Panc1 (cell line): ENCODE results near the gene TAF15. TPM values are rescaled to one million over a fixed set of nuclear protein-coding genes. Genes with fewer than 3 reads are reported as not detected.

Source experiments
- ATAC-seq: fragments of 200-7000 bp; cut with Tn5 transposase; 2 replicates; pipeline ENCODE4 v1.9.1; 2020; ENCODE audit warnings: mild to moderate bottlenecking, moderate library complexity
- BruUV-seq: library from RNA; stranded (reverse); fragments of 400-500 nt; replicated peaks from 2 replicates; lab custom pipeline; 2021; lab: Mats Ljungman, UMichigan
- CTCF ChIA-PET: fragments of 300-600 bp; sonication (Branson Sonifier 250); formaldehyde crosslinking; loops from one replicate; lab custom pipeline; 2022; ENCODE audit warnings: antibody characterized with exemption; lab: Charles Lee
- POLR2A ChIA-PET: fragments of 300-600 bp; sonication (Branson Sonifier 250); formaldehyde crosslinking; loops from one replicate; lab custom pipeline; 2022; ENCODE audit warnings: antibody characterized with exemption; lab: Charles Lee
- DNase-seq: peaks from one replicate; pipeline ENCODE4 v3.0.0-alpha.2; 2010; ENCODE audit warnings: low read depth, low spot score
- H3K27ac ChIP-seq: 2 replicates; pipeline ENCODE4 v1.5.1; 2011; ENCODE audit warnings: mild to moderate bottlenecking, low read length, inconsistent platforms
- H3K27me3 ChIP-seq: fragments of 200-500 bp; sonication (Bioruptor generic); 2 replicates; pipeline ENCODE4 v1.6.0; 2014; ENCODE audit warnings: low read length, inconsistent platforms; ENCODE audit not compliant: control insufficient read depth, insufficient read depth
- H3K36me3 ChIP-seq: fragments of 200-500 bp; sonication (Bioruptor generic); 2 replicates; pipeline ENCODE4 v1.5.1; 2014; ENCODE audit warnings: inconsistent platforms, mild to moderate bottlenecking, low read length, moderate library complexity; ENCODE audit not compliant: control insufficient read depth, insufficient read depth
- H3K4me1 ChIP-seq: 2 replicates; pipeline ENCODE4 v1.5.1; 2011; ENCODE audit warnings: inconsistent platforms, mild to moderate bottlenecking, low read length, moderate library complexity; ENCODE audit not compliant: control insufficient read depth, insufficient read depth
- H3K4me3 ChIP-seq, 2 experiments: 2 replicates each; pipeline ENCODE4 v1.5.1; 2011 to 2012; ENCODE audit warnings: low read depth in 2 of 2, low read length in 2 of 2, mild to moderate bottlenecking in 2 of 2, inconsistent platforms in 1 of 2, moderate library complexity in 1 of 2
- H3K9me3 ChIP-seq: fragments of 200-500 bp; sonication (Bioruptor generic); 2 replicates; pipeline ENCODE4 v1.5.1; 2014; ENCODE audit warnings: low read depth, mild to moderate bottlenecking, inconsistent platforms, low read length, moderate library complexity; ENCODE audit not compliant: control insufficient read depth, insufficient read depth
- CTCF ChIP-seq: fragments of 450-650 bp; IDR thresholded peaks from 2 replicates; pipeline ENCODE4 v1.5.1; 2017; ENCODE audit warnings: mild to moderate bottlenecking
- POLR2AphosphoS5 ChIP-seq: IDR thresholded peaks from 2 replicates; pipeline ENCODE4 v1.6.1; 2012; ENCODE audit warnings: mild to moderate bottlenecking, low read depth, low read length, moderate library complexity
- SIN3A ChIP-seq: IDR thresholded peaks from 2 replicates; pipeline ENCODE4 v1.6.1; 2012; ENCODE audit warnings: low read depth, mild to moderate bottlenecking, low read length, moderate library complexity, borderline replicate concordance; ENCODE audit not compliant: insufficient read depth
- TCF7L2 ChIP-seq: IDR thresholded peaks from 2 replicates; pipeline ENCODE4 v1.6.1; 2011; ENCODE audit warnings: mild to moderate bottlenecking, low read depth, low read length, inconsistent platforms
- in situ Hi-C: cut with HindIII; loops from 2 replicates; pipeline ENCODE4 v1.10.0; 2016; ENCODE audit warnings: low sequenced_read_pairs, low pct_unique_long_range_greater_than_20kb
- intact Hi-C: fragments of 100-400 bp; cut with micrococcal nuclease; formaldehyde crosslinking; loops from one replicate; pipeline ENCODE4 v1.10.0; 2022; ENCODE audit not compliant: unreplicated experiment
- total RNA-seq: library from RNA; stranded (reverse); gene quantifications from one replicate; pipeline ENCODE4 v1.2.1, GENCODE V29; 2021; ENCODE audit not compliant: unreplicated experiment
- TF ChIP-seq, protein P1 (sequence below), 2 experiments: IDR thresholded peaks; 2 replicates each; pipeline ENCODE4 v1.6.1; 2011 to 2012; ENCODE audit warnings: low read depth in 2 of 2, control low read depth in 1 of 2, low read length in 1 of 2, mild to moderate bottlenecking in 1 of 2, moderate library complexity in 1 of 2; ENCODE audit not compliant: insufficient read depth in 1 of 2

TAF15 gene
- total RNA-seq, 1 experiment from 2014 or later: 249 TPM

DNA sequence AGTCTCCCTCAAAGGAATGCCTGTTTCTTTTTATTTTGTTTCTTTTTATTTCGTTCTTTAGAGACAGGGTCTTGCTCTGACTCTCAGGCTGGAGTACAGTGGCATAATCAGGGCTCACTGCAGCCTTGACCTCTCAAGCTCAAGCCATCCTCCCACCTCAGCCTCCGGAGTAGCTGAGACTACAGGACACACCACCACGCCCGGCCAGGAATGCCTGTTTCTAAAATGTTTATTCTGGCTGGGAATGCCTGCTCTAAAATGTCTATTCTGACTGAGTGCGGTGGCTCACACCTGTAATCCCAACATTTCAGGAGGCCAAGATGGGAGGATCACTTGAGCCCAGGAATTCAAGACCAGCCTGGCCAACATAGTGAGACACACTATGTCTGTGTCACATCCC, 11.4 kb upstream of the TAF15 start:
- intact Hi-C loops: no loop called here
- TF ChIP-seq POLR2AphosphoS5 (no peak), TCF7L2 (no peak), SIN3A (no peak), CTCF (no peak)
- TF ChIP-seq, protein P1, sequence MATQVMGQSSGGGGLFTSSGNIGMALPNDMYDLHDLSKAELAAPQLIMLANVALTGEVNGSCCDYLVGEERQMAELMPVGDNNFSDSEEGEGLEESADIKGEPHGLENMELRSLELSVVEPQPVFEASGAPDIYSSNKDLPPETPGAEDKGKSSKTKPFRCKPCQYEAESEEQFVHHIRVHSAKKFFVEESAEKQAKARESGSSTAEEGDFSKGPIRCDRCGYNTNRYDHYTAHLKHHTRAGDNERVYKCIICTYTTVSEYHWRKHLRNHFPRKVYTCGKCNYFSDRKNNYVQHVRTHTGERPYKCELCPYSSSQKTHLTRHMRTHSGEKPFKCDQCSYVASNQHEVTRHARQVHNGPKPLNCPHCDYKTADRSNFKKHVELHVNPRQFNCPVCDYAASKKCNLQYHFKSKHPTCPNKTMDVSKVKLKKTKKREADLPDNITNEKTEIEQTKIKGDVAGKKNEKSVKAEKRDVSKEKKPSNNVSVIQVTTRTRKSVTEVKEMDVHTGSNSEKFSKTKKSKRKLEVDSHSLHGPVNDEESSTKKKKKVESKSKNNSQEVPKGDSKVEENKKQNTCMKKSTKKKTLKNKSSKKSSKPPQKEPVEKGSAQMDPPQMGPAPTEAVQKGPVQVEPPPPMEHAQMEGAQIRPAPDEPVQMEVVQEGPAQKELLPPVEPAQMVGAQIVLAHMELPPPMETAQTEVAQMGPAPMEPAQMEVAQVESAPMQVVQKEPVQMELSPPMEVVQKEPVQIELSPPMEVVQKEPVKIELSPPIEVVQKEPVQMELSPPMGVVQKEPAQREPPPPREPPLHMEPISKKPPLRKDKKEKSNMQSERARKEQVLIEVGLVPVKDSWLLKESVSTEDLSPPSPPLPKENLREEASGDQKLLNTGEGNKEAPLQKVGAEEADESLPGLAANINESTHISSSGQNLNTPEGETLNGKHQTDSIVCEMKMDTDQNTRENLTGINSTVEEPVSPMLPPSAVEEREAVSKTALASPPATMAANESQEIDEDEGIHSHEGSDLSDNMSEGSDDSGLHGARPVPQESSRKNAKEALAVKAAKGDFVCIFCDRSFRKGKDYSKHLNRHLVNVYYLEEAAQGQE (IDR thresholded peaks at IDR 0.05; ENCODE audit: insufficient read depth in 1 of 2, low read depth in 2 of 2, low read length in 1 of 2): no peak
- in situ Hi-C loops: no loop called here
- DNase-seq (no peak), ATAC-seq (no peak)
- no TSS peak for BruUV-seq
- H3K27ac ChIP-seq: no peak overlapping the region
- no peak overlapping the region for H3K4me3 ChIP-seq
- CTCF ChIA-PET: no interaction called here
- H3K36me3 ChIP-seq: no peaks in the 10 kb centered on the region
- H3K27me3 ChIP-seq: peaks cover 12% of the 10 kb centered on the region
- H3K9me3 ChIP-seq: no peaks in the 10 kb centered on the region
- H3K4me1 ChIP-seq: peaks cover 5% of the 10 kb centered on the region; the same call in 1 of the 2 replicates
- POLR2A ChIA-PET: no interaction called here

DNA sequence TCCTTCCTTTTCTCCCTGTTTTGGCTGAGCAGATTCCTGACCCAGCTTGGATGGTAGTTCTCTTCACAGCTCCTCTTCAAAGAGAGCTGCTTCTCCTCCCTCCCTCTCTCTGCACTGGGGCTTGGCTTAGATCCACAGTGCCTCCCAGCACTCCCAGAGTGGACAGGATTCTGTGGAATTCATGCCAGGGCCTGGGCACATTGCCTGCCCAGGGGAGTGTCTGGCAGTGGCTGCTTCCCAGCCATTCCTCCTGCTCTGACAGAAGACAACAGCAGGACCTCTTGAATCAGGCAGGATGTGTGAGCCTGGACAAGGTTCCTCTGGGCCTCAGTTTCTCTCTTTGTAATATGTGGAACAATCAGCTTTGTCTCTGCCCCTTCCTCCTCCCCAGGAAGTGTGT, 9.3 kb upstream of the TAF15 start:
- ChIA-PET POLR2A (no interaction called here), CTCF (interaction anchor here (1.0 to 2.3 kb wide), 2 partner anchors 15 to 36 kb away, joined by 3 to 7 read pairs; no protein-coding TSS in a partner anchor)
- Histone ChIP-seq H3K27me3 (peaks cover 12% of the 10 kb centered on the region), H3K36me3 (no peaks in the 10 kb centered on the region), H3K4me3 (no peak overlapping the region), H3K4me1 (peaks cover 5% of the 10 kb centered on the region; the same call in 1 of the 2 replicates), H3K9me3 (no peaks in the 10 kb centered on the region), H3K27ac (no peak overlapping the region)
- intact Hi-C loops (no loop called here), in situ Hi-C loops (no loop called here)
- BruUV-seq: no TSS peak
- TF ChIP-seq SIN3A (no peak), TCF7L2 (no peak), POLR2AphosphoS5 (no peak), CTCF (no peak)
- TF ChIP-seq, protein P1 (IDR thresholded peaks at IDR 0.05; ENCODE audit: insufficient read depth in 1 of 2, low read depth in 2 of 2, low read length in 1 of 2): no peak
- no peak for ATAC-seq
- no peak for DNase-seq
